IMR-90 (cell line): ENCODE data around the gene TUBGCP2.

Experiments used
- BHLHE40 ChIP-seq: fragments of 150-350 bp; IDR thresholded peaks from 2 replicates; pipeline ENCODE4 v1.6.1; 2016; ENCODE audit warnings: mild to moderate bottlenecking, low read depth, low read length
- CEBPB ChIP-seq: IDR thresholded peaks from 2 replicates; pipeline ENCODE4 v1.6.1; 2012; ENCODE audit warnings: low read depth, low read length, improper control_type of control experiment
- CHD1 ChIP-seq: IDR thresholded peaks from 2 replicates; pipeline ENCODE4 v1.6.1; 2012; ENCODE audit warnings: low read depth, low read length, improper control_type of control experiment
- CTCF ChIP-seq: conservative IDR thresholded peaks from 2 replicates; pipeline ENCODE4 v1.5.1; 2012; ENCODE audit warnings: mild to moderate bottlenecking, low read depth, low read length, improper control_type of control experiment
- ELK1 ChIP-seq: fragments of 150-350 bp; IDR thresholded peaks from 2 replicates; pipeline ENCODE4 v1.6.1; 2016; ENCODE audit warnings: low read depth, mild to moderate bottlenecking, low read length, moderate library complexity, borderline replicate concordance
- MAZ ChIP-seq: IDR thresholded peaks from 2 replicates; pipeline ENCODE4 v1.6.1; 2012; ENCODE audit warnings: low read depth, mild to moderate bottlenecking, low read length, improper control_type of control experiment, moderate library complexity, borderline replicate concordance
- MXI1 ChIP-seq: IDR thresholded peaks from 2 replicates; pipeline ENCODE4 v1.6.1; 2012; ENCODE audit warnings: low read depth, mild to moderate bottlenecking, low read length, moderate library complexity, borderline replicate concordance
- POLR2A ChIP-seq: IDR thresholded peaks from 2 replicates; pipeline ENCODE4 v1.6.1; 2012; ENCODE audit warnings: mild to moderate bottlenecking, low read depth, low read length
- RFX5 ChIP-seq: IDR thresholded peaks from 2 replicates; pipeline ENCODE4 v1.8.0; 2012; ENCODE audit warnings: low read depth, mild to moderate bottlenecking, low read length, moderate library complexity
- USF2 ChIP-seq: fragments of 150-350 bp; IDR thresholded peaks from 2 replicates; pipeline ENCODE4 v1.6.1; 2017; ENCODE audit warnings: mild to moderate bottlenecking, antibody characterized with exemption, low read length, low read depth

- TF ChIP-seq BHLHE40 (no peak), CTCF (no peak), CEBPB (no peak), MXI1 (no peak), CHD1 (no peak), POLR2A (no peak), USF2 (no peak), ELK1 (no peak), RFX5 (no peak), MAZ (no peak)
Measured at GRCh38 chr10:133347710-133348517, 39.2 kb upstream of the TUBGCP2 start.
